ENCODE data around the gene PLXNB3.

GRCh38 chrX:153813161-153813560, 49.1 kb downstream of the PLXNB3 start:
- TF ChIP-seq POLR2AphosphoS5 (IDR thresholded peaks at IDR 0.05; ENCODE audit: low read depth, low read length) (no peak), SIN3A (IDR thresholded peaks at IDR 0.05; ENCODE audit: borderline replicate concordance, insufficient read depth, low read length) (no peak)

All from PFSK-1 (cell line).